ENCODE measurements around the gene PRMT7.

Gene PRMT7

DNA sequence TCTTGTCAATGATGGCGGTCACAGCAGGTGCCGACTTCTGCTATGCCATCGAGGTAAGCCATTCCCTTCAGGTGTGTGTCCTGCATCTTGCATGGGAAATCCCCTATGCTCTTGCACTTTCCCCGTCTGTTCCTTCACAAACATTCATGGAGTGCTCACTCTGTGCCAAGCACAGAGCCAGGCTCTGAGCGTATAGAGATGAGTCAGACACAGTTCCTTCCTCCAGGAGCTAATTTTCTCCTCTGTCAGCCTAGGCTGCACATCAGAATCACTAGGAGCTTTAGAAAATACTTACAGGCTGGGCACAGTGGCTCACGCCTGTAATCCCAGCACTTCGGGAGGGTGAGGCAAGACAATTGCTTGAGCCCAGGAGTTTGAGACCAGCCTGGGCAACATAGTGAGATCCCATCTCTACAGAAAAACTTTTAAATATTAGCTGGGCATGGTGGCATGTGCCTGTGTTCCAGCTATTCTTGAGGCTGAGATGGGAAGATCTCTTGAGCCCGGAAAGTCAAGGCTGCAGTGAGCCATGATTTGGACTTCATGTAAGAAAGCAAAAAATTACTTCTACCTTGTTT is 14.1 kb downstream of the PRMT7 start:
- Histone ChIP-seq H2AFZ (ENCODE audit: low read length) (no peak overlapping the region), H3K36me3 (ENCODE audit: insufficient read depth, low read length) (peaks cover 36% of the 10 kb centered on the region; the same call in 1 of the 2 replicates), H3K27me3 (ENCODE audit: insufficient read depth, low read length, poor library complexity, severe bottlenecking) (no peaks in the 10 kb centered on the region), H3K9ac (ENCODE audit: low read depth, low read length, poor library complexity, severe bottlenecking) (no peak overlapping the region), H3K9me2 (replicated peaks; ENCODE audit: low read depth, low read length) (no peaks in the 10 kb centered on the region), H3F3A (ENCODE audit: low read depth) (no peaks in the 10 kb centered on the region), H3K4me3 (ENCODE audit: low read length, poor library complexity, severe bottlenecking) (no peak overlapping the region), H4K20me1 (ENCODE audit: insufficient read depth, low read length, poor library complexity, severe bottlenecking) (no peaks in the 10 kb centered on the region), H3K9me3 (ENCODE audit: insufficient read depth, low read depth, low read length) (no peaks in the 10 kb centered on the region), H3K79me2 (ENCODE audit: insufficient read depth, low read length) (no peaks in the 10 kb centered on the region), H3K4me1 (ENCODE audit: insufficient read depth, low read length, poor library complexity, severe bottlenecking) (peaks cover 5% of the 10 kb centered on the region), H3K4me2 (ENCODE audit: low read depth, low read length, poor library complexity, severe bottlenecking) (no peak overlapping the region)
- no peak for TF ChIP-seq EZH2phosphoT487 (IDR thresholded peaks at IDR 0.05; ENCODE audit: borderline replicate concordance)
- TF ChIP-seq, protein P1, sequence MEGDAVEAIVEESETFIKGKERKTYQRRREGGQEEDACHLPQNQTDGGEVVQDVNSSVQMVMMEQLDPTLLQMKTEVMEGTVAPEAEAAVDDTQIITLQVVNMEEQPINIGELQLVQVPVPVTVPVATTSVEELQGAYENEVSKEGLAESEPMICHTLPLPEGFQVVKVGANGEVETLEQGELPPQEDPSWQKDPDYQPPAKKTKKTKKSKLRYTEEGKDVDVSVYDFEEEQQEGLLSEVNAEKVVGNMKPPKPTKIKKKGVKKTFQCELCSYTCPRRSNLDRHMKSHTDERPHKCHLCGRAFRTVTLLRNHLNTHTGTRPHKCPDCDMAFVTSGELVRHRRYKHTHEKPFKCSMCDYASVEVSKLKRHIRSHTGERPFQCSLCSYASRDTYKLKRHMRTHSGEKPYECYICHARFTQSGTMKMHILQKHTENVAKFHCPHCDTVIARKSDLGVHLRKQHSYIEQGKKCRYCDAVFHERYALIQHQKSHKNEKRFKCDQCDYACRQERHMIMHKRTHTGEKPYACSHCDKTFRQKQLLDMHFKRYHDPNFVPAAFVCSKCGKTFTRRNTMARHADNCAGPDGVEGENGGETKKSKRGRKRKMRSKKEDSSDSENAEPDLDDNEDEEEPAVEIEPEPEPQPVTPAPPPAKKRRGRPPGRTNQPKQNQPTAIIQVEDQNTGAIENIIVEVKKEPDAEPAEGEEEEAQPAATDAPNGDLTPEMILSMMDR (conservative IDR thresholded peaks at IDR 0.05; ENCODE audit: low read length) = no peak

DNA sequence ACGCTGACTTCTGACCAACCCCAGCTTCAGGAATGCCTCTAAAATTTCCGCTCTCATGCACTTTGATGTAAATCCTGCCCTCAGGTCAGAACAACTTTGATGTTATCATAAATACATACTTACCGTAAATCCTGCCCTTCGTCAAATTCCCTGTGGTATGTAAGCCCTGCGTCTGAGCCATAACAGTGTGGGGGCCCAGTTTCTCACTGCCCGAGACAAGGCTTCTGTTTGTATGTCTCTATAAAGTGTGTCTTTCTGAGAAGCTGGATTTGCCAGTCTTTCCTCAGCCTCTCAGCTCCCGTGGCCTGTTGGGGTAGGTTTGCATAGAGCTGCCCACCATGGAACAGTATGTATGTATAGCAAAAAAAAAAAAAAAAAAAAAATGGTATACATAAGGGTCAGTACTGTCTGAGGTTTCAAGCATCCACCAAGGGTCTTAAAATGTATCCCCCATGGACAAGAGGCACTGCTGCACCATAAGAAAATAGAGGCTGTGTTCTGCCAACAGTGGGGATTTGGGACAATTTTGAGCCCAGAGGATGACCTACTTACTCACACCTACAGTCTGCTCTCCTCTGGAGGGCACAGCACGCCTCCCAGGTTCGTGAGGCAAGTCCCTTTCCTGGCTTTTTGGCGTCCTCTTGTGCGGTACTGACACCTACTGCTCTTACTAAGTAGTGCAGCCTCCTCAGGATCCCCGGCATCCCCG is 17.5 kb downstream of the PRMT7 start:
- Histone ChIP-seq H3K4me1 (ENCODE audit: insufficient read depth, low read length, poor library complexity, severe bottlenecking) (peaks cover 29% of the 10 kb centered on the region), H3K9ac (ENCODE audit: low read depth, low read length, poor library complexity, severe bottlenecking) (no peak overlapping the region)

DNA sequence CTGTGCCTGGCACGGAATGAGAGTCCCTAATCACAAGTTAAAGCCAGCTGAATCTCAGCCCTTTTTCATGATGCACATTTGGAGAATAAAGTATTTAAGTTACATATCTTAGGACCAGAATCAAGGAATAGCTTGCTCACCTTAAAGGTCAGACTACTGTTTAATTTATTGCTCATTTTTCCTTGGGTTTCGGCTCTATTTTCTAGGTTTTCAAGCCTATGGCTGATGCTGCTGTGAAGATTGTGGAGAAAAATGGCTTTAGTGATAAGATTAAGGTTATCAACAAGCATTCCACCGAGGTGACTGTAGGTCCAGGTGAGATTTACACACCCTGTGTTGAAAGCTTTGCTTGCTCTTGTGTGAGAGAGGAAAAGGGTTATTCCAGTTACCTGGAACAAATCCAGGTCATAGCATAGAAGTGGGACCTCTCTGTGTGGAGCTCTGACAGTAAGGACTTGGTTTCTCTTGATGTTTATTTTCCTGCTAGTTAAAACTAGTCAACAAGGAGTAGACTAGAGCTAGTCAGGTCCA is 18.1 kb downstream of the PRMT7 start:
- TF ChIP-seq EZH2phosphoT487 (IDR thresholded peaks at IDR 0.05; ENCODE audit: borderline replicate concordance) = no peak
- TF ChIP-seq, protein P1 (conservative IDR thresholded peaks at IDR 0.05; ENCODE audit: low read length) = 0 out of 2 replicates have a peak, but pooled peaks have one; percentile 8
- no peaks in the 10 kb centered on the region for H4K20me1 ChIP-seq (ENCODE audit: insufficient read depth, low read length, poor library complexity, severe bottlenecking)
- no peak overlapping the region for H3K4me2 ChIP-seq (ENCODE audit: low read depth, low read length, poor library complexity, severe bottlenecking)
- peaks cover 32% of the 10 kb centered on the region for H3K4me1 ChIP-seq (ENCODE audit: insufficient read depth, low read length, poor library complexity, severe bottlenecking)
- H3K9ac ChIP-seq (ENCODE audit: low read depth, low read length, poor library complexity, severe bottlenecking) = no peak overlapping the region
- H3K9me2 ChIP-seq (replicated peaks; ENCODE audit: low read depth, low read length) = no peaks in the 10 kb centered on the region
- no peaks in the 10 kb centered on the region for H3K9me3 ChIP-seq (ENCODE audit: insufficient read depth, low read depth, low read length)
- H3F3A ChIP-seq (ENCODE audit: low read depth) = peaks cover 13% of the 10 kb centered on the region
- H3K79me2 ChIP-seq (ENCODE audit: insufficient read depth, low read length) = no peaks in the 10 kb centered on the region
- no peak overlapping the region for H2AFZ ChIP-seq (ENCODE audit: low read length)
- H3K27me3 ChIP-seq (ENCODE audit: insufficient read depth, low read length, poor library complexity, severe bottlenecking) = no peaks in the 10 kb centered on the region
- no peak overlapping the region for H3K4me3 ChIP-seq (ENCODE audit: low read length, poor library complexity, severe bottlenecking)
- H3K36me3 ChIP-seq (ENCODE audit: insufficient read depth, low read length) = peaks cover 29% of the 10 kb centered on the region; the same call in 1 of the 2 replicates

More for the DNA sequence above, 17.5 kb downstream of the PRMT7 start:
- Histone ChIP-seq H3K36me3 (ENCODE audit: insufficient read depth, low read length) (peaks cover 32% of the 10 kb centered on the region; the same call in 1 of the 2 replicates), H3K4me2 (ENCODE audit: low read depth, low read length, poor library complexity, severe bottlenecking) (no peak overlapping the region), H3K9me2 (replicated peaks; ENCODE audit: low read depth, low read length) (no peaks in the 10 kb centered on the region), H3K27me3 (ENCODE audit: insufficient read depth, low read length, poor library complexity, severe bottlenecking) (no peaks in the 10 kb centered on the region), H4K20me1 (ENCODE audit: insufficient read depth, low read length, poor library complexity, severe bottlenecking) (no peaks in the 10 kb centered on the region), H3K9me3 (ENCODE audit: insufficient read depth, low read depth, low read length) (no peaks in the 10 kb centered on the region), H3K79me2 (ENCODE audit: insufficient read depth, low read length) (no peaks in the 10 kb centered on the region), H3F3A (ENCODE audit: low read depth) (peaks cover 13% of the 10 kb centered on the region), H2AFZ (ENCODE audit: low read length) (no peak overlapping the region), H3K4me3 (ENCODE audit: low read length, poor library complexity, severe bottlenecking) (no peak overlapping the region)
- no peak for TF ChIP-seq EZH2phosphoT487 (IDR thresholded peaks at IDR 0.05; ENCODE audit: borderline replicate concordance)
- TF ChIP-seq, protein P1 (conservative IDR thresholded peaks at IDR 0.05; ENCODE audit: low read length) = peak; percentile 94
